ENCODE data around the gene IRF7.

IRF7 gene

DNA sequence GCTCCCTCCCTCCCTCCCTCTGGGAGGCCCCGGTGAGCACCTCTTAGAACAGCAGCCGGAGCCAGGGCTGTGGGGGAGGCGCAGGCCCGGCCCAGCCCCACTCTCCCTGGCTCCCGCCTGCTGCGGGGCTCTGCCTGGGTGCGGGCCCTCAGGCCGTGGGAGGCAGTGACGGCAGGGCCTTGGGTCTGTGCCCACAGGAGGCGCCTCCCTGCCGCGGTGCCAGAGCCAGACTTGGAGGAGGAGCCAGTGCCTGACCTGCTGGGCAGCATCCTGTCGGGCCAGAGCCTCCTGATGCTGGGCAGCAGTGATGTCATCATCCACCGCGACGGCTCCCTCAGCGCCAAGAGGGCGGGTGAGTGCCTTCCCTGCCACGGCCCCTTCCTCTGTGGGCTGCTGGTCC, 9.5 kb downstream of the IRF7 start:
- no peak for DNase-seq

DNA sequence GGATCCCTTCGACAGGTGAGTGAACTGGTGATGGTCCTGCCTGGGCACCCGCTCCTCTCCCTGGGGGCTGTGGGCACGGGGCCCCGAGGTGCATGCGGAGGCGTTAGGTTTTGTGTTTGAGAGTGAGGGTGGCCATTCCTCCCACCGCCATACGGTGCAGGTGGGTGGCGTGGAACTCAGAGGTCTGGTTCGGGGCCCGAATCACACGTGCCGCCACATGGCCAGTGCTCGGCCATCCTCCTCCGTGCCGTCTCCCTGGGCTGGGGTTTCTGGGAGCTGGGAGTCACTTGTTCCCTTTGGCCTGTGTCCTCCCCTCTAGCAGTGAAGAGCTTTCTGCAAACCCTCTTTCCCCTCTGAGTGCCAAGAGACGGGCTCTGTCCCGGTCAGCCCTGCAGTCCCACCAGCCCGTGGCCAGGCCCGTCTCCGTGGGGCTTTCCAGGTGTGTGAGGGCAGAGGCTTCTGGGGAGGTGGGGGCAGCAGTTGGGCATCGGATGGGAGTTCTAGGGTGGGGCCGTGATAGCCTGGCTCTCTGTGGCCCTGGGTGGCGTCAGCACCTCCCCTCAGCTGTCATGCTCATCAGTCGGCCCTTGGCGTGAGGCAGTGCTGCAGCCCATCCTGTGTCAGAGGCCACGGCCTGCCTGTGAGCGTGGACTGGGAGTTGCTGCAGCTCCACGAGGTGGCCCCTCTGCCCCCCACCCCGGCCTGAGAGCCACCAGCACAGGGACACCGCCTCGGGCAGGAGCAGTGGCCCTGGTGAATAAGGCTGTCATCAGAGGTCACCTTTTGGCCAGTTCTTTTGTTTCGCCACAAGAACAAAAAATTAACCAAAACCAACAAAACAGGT, 10.2 kb downstream of the IRF7 start:
- DNase-seq = no peak

- no peak for DNase-seq
These were observed 12.6 kb downstream of the IRF7 start for GRCh38 chr11:603154-603553.

DNA sequence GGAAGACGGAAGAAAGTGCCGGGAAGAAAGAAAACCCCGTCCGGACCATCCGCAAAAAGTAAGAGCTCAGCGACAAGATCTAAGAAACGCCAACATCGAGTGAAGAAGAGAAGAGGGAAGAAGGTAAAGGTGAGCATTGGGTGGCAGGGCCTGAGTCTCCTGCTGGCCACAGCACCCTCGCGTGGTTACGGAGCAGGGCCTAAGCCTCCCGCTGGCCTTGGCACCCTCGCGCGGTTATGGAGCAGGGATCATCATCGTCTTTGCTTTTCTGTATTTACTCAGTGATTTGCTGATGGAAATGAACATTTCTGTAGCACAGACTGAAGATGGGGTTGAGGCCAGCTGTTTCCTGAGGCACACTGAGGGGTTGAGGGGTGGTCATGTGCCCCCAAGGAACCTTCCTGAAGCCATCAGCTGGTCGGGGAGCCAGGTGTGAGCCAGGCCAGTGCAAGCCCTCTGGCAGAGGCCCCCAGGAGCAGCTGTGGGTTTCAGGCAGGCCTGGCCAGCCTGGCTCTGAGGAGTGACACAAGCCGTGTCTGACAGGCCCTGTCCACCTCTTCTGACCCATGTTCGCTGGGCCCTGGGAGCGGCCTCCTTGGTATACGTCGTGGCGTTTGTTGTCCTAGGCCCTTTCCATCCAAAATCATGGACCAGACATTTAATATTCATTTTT, 14.0 kb downstream of the IRF7 start:
- no peak for DNase-seq

- no peak for DNase-seq
These were observed 17.6 kb downstream of the IRF7 start for GRCh38 chr11:598005-598680.

- DNase-seq = no peak
These were observed 18.5 kb downstream of the IRF7 start for GRCh38 chr11:597166-597725.

DNA sequence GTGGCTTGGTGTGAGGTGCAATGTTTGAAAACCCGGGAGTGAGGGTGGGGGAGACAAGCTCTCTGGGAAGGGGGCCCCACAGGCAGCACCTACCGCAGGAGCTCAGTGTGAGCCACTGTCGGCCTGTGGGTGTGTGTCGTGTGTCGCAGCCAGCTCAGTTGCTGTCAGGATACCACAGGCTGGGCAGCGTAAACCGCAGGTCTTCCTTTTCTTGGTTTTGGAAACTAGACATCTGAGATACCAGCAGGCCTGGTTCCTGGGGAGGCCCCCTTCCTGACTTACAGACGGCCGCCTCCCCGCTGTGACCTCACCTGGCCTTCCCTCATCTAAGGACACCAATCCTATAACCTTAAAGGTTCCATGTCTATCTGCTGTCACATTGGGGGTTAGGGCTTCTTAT, 19.4 kb downstream of the IRF7 start:
- DNase-seq = peak; percentile 34

DNA sequence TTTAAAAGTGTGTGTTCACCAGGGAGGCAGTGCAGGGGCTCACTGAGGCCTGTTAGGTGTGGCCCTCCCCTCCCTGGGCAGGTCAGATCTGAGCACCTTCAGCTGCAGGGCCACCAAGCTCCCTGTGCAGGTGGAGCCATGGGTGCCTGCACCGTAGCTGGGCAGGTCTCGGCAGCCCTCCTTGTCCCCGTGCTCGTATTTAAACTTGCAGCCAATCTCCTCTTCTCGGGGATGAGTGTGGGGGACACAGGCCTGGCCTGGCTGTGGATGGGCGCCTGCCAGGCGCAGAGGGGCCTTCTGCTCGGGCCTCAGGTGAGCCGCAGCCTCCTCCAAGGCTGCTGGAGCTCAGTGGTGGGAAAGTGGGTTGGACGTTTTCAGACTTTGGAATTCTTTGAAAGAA, 20.4 kb downstream of the IRF7 start:
- DNase-seq = no peak

- DNase-seq = no peak
These were observed 22.4 kb downstream of the IRF7 start for GRCh38 chr11:593347-593746.

DNA sequence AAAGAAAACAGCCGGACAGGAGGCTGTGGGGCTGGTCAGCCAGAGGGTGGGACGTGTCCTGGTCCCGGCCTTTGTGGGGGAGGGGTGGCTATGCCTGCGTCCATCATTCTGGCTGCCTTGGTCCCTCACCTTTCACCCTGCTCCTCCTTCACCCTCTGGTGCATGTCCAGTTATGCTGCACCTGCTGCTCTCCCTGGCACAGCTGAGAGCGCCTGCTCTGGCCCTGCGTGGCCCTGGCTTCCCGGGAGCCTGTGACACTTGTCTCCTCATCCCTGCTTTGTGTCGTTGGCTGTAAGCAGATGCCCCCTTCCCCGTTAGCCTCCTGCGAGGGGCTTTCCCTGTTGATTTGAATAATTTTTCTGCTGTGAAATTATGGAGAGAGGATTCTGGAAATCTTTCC, 22.8 kb downstream of the IRF7 start:
- DNase-seq = no peak

GRCh38 chr11:592501-592900, 23.2 kb downstream of the IRF7 start:
- no peak for DNase-seq

GRCh38 chr11:590997-591396, 24.8 kb downstream of the IRF7 start:
- no peak for DNase-seq

DNA sequence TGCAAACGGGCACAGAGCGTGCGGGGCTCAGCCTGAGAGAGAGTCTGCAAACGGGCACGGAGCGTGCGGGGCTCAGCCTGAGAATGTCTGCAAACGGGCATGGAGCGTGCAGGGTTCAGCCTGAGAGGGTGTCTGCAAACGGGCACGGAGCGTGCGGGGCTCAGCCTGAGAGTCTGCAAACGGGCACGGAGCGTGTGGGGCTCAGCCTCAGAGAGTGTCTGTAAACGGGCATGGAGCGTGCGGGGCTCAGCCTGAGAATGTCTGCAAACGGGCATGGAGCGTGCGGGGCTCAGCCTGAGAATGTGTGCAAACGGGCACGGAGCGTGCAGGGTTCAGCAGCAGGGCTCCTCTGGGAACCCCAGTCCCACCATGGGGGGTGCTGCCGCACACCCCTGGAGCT, 26.0 kb downstream of the IRF7 start:
- no peak for DNase-seq

DNA sequence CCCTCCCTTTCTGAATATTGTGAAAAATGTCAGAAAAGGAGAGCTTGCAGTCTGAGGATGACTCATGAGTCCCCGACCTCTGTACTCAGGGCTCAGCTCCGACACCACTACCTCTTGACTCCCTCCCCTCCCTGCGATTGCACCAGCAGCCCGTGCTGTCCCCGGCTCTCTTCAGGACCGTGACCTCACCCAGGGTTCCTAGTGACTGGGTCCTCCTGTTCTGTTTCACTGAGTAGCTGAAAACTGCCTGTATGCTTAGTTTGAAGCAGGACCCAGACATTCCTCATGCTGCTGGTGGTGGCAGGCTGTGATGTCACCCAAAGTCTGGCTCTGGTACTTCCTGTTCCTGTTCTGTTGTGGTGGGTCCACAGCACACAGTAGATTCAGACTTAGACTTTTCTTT, 27.8 kb downstream of the IRF7 start:
- DNase-seq = peak; percentile 80

DNA sequence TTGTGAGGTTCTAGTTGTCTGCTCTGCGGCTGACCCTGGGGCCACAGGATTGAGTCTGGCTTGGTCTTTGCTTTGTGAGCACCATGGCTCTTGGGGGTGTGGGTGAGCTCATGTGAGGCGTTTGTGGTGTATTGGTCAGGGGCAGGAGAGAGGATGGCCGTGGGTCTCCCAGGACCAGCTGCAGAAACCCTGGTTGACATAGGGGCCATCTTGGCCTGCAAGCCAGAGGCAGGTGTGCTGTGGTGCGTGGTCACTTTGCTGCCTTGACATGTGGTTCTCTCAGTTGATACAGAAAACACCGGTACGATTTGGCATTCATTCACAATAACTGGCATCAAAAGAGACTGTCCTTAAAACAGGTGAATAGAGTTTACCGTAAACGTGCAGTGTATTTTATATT, 28.2 kb downstream of the IRF7 start:
- no peak for DNase-seq

DNA sequence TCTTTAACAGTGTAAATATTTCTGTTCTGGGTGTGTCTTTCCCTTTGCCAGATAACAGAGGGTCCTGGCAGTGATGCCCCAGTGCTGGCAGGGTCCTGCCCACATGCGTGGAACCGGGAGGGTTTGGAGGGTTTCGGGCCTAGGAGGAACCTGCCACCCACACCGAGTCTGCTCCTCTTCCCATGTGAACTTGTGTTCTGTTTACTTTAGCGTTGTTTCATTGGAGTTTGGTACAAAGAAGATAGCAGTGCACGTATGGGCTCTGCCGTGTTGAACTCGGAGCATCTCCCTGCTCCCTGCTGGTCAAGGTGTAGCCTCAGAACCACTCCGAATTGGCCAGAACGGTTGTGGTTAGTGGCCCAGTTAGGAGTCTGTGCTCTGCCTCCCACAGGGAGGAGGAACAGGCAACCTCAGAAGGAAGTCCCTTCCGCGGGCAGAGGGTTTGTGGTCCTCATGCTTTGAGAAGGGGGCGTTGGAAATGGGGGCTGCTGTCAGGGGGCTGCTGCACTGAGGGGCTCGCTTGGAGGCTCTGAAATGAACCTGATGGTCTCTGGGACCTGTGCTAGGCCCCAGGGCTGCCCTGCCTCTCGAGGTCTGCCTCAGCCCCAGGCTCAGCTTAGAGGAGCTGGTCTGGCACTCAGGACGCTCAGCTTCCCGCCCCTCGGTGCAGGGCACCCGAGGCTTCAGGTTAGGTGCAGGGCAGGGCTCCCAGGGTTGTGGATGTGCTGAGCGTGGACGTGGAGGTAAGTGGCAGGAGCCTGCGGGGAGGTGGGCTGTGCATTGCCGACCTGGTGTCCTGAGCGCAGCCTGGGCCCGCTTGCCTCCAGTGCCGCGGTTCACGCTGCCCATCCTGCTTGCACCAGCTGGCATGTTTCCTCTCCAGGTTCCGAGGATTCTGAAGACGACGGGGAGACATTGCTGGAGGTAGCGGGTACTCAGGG, 29.1 kb downstream of the IRF7 start:
- no peak for DNase-seq

GRCh38 chr11:584287-584686, 31.5 kb downstream of the IRF7 start:
- DNase-seq = no peak

DNA sequence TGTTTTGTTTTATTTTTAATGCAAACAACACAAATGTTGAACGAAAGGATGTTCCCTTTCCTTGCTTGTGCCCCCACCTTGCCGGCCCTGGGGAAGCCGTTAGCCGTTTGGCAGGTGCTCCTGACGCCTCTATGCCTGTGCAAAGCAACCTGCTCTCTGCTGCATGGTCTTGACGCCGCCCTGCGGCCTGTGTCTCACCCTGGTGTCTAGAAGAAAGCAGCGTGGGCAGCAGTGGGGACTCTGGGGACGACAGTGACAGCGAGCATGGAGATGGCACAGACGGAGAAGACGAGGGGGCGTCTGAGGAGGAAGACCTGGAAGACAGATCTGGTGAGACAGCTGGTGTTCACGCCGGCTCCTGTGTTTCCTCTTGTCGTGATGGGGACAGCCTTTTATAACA, 34.0 kb downstream of the IRF7 start:
- no peak for DNase-seq

GRCh38 chr11:581342-581741, 34.4 kb downstream of the IRF7 start:
- DNase-seq = no peak

DNA sequence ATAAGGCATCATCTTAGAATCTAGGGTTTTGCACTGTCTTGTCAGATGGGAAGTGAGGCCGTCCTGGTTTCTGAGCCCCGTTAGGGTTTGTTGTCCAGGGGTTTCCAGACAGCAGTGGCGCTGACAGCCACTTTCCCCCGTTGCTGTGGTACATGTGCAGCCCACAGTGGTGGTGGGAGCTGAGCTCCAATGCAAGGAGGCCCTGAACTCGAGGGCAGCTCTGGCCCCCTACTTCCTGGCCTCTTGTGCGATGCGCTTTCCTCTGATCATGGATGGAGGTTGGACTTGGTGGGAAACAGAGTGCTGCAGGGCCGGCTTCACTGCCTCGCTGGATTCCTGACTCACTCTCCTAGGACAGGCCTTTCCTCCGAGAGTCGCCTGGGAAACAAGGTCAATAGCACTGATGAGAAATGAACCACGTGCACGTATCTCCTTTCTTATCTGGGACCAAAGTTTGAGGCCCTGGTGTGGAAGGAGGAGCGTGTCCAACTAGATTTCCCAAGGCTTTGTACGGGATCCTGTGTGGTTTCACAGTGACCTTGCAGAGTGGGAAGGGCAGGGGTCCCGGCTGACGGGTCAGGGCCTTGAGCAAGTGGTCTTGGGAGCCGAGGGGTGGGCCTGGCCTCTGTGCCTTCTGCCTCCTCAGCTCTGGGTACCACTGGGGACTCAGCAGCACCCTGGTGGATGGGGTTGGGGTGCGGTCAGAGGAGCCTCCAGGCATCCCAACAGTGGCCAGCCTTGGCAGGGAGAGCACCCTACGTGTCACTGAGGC, 35.7 kb downstream of the IRF7 start:
- DNase-seq = no peak

DNA sequence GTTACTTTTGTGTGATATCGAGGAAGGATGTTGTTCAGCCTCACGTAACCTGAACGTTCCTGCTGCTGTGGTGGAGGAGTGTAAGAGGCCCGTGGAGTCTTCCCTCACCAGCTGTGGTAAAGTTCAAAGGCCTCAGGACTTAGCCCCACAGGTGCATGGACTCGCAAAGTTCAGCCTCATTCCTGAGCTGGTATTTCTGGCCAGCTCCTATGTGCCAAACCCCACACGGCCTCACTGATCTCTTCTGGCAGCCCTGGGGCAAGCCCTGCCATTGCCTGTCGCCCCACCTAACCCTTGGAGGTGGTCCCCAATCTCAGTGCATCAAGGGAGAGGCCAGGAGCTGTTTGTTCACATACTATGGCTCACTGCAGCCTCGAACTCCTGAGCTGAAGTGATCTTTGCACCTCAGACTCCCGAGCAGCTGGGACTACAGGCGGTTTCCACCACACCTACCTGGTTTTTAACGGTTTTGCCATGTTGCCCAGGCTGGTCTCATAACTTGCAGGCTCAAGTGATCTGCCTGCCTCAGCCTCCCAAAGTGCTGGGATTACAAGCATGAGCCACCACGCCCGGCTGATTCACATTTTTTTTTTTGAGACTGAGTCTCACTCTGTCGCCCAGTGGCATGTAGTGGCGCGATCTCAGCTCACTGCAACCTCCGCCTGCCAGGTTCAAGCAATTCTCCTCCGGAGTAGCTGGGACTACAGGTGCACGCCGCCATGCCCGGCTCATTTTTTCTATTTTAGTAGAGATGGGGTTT, 37.3 kb downstream of the IRF7 start:
- no peak for DNase-seq
